Ishikawa (cell line): ENCODE measurements around the gene VANGL1.

ENCODE experiments used
- CEBPB ChIP-seq: IDR thresholded peaks from 2 replicates; pipeline ENCODE4 v1.6.1; 2012
- EP300 ChIP-seq: IDR thresholded peaks from 2 replicates; pipeline ENCODE4 v1.6.1; 2012; ENCODE audit warnings: borderline replicate concordance
- MAX ChIP-seq: IDR thresholded peaks from 2 replicates; pipeline ENCODE4 v1.6.1; 2012
- NFIC ChIP-seq: IDR thresholded peaks from 2 replicates; pipeline ENCODE4 v1.6.1; 2012
- RAD21 ChIP-seq: IDR thresholded peaks from 2 replicates; pipeline ENCODE4 v1.6.1; 2012; ENCODE audit warnings: low read depth
- REST ChIP-seq: IDR thresholded peaks from 2 replicates; pipeline ENCODE4 v1.6.1; 2012; ENCODE audit warnings: low read depth, mild to moderate bottlenecking
- TAF1 ChIP-seq: IDR thresholded peaks from 2 replicates; pipeline ENCODE4 v1.6.1; 2012; ENCODE audit warnings: low read depth, mild to moderate bottlenecking
- TEAD4 ChIP-seq: IDR thresholded peaks from 2 replicates; pipeline ENCODE4 v1.6.1; 2012
- USF1 ChIP-seq: IDR thresholded peaks from 2 replicates; pipeline ENCODE4 v1.6.1; 2012
- YY1 ChIP-seq: IDR thresholded peaks from 2 replicates; pipeline ENCODE4 v1.6.1; 2012; ENCODE audit warnings: low read depth
- ZBTB7A ChIP-seq: IDR thresholded peaks from 2 replicates; pipeline ENCODE4 v1.6.1; 2012; ENCODE audit warnings: low read depth

GRCh38 chr1:115722221-115722620, 80.5 kb downstream of the VANGL1 start:
- no peak for TF ChIP-seq NFIC
- TF ChIP-seq USF1: no peak
- no peak for TF ChIP-seq REST
- TF ChIP-seq EP300: no peak
- no peak for TF ChIP-seq CEBPB
- no peak for TF ChIP-seq YY1
- TF ChIP-seq TAF1: no peak
- no peak for TF ChIP-seq TEAD4
- no peak for TF ChIP-seq RAD21
- TF ChIP-seq MAX: no peak
- TF ChIP-seq ZBTB7A: no peak
